RCC 7860 (cell line): ENCODE data around the gene MRAP.
"Not testable (repeated sequence)": the region's sequence is repeated elsewhere in the genome, so short reads cannot be mapped to it uniquely, and the experiment has no call there.

ENCODE experiments used
- DNase-seq: peaks from one replicate; pipeline ENCODE4 v3.0.0-alpha.2; 2015; ENCODE audit warnings: low spot score
- FAIRE-seq: peaks from 2 replicates; lab custom pipeline; 2012; peaks lifted over from hg19 to GRCh38; lab: Jason Lieb, UNC

The MRAP gene

DNA sequence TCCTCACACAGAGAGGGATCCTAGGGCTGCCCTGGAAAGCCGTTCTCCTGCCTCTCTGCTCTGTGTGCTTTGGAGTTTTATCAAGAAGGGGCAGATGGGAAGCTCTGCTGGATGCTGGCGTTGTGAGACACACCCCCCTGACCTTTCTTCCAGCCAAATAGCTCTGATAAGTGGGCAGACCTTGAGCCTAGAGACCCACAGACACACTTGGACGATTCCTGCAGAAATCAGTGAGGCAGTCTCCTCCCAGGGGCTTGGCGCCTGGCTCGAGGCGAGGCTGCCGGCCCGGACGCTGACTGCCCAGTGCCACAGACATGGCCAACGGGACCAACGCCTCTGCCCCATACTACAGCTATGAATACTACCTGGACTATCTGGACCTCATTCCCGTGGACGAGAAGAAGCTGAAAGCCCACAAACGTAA is at the start of gene MRAP:
TSS of gene MRAP (plus strand) at position 198 of the 424 bp plus-strand sequence. CDS start at position 315, 117 bp downstream.
- DNase-seq, result no peak
- FAIRE-seq, result no peak

DNA sequence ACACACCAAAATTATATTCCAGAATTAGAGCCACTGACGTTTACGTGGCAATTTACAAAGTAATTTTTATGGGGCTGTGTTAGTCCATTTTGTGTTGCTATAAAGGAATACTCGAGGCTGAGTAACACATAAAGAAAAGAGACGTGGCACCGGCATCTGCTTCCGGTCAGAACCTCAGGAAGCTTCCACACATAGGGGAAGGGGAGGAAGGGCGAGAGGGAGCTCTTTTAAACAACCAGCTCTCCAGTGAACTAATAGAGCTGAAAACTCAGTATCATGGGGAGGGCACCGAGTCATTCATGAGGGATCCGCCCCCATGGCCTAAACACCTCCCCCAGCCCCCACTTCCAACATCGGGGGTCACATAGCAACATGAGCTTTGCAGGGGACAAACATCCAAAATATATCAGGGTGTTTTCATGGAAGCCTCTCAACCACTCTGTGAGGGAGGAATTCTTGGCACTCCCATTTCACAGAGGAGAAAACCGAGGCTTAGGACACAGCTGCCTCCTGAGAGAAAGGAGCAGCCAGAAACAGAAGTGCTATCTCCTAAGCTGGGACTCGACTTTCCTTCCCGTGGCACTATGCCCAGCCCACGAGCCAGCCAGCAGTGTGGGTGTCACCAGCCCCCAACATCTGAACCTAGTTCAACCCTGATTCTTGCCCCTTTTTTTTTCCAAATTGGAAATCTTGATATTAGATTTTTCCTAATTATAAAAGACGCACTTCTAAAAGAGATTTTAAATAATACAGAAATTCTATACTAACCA is 49.0 kb upstream of the MRAP start:
- DNase-seq, result no peak
- no peak for FAIRE-seq

DNA sequence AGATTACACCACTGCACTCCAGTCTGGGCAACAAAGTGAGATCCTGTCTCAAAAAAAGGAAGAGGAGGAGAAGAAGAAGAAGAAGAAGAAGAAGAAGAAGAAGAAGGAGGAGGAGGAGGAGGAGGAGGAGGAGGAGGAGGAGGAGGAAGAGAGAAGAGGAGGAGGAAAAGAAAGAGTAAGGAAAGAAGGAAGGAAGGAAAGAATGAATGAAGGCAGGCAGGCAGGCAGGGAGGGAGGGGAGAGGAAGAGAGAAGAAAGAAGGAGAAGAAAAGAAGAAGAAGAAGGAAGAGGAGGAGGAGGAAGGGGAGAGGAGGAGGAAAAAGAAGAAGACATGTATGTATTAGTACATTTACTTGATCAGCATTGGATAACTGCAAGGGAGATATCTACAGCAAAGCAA is 46.5 kb upstream of the MRAP start:
- DNase-seq (no peak), FAIRE-seq (no peak)

DNA sequence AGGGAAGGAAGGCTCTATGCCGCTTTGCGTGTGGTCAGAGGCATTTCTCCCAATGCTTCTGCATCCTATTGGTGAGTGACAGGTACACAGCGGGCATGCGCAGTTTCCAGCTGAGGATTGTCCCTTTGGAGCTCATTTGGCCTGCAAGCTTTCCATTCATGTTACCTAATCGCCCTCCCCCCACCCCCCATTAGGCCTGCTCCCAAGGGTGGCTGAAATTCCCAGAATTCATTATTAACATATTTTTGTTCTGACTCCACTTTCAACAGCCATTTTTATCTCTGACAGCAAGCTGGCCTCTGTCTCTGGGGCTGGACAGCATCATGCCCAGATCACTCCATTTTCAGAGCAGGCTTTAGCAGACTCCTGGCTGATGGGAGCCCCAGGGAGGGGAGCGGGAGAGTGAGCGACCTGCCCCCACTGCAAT is 45.4 kb upstream of the MRAP start:
- DNase-seq (no peak), FAIRE-seq (no peak)

DNA sequence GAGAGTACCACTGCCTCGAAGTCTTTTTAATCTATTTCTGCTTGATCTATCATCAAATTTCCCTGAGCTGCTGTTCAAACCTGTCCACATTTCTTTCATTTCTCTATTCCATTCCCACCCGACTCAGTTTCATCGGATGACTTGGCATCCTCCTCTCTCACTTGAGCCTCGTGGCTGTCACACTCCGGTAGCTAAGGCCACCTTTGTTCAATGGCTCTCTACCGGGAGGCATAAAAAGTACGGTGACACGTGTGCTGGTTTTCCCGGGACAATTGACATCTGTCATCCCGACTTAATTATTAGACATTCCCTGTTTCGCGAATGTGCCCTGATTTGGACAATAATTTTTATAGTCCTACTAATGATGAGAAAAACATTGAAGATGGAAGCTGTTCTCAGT is 42.4 kb upstream of the MRAP start:
- FAIRE-seq, result no peak
- no peak for DNase-seq

DNA sequence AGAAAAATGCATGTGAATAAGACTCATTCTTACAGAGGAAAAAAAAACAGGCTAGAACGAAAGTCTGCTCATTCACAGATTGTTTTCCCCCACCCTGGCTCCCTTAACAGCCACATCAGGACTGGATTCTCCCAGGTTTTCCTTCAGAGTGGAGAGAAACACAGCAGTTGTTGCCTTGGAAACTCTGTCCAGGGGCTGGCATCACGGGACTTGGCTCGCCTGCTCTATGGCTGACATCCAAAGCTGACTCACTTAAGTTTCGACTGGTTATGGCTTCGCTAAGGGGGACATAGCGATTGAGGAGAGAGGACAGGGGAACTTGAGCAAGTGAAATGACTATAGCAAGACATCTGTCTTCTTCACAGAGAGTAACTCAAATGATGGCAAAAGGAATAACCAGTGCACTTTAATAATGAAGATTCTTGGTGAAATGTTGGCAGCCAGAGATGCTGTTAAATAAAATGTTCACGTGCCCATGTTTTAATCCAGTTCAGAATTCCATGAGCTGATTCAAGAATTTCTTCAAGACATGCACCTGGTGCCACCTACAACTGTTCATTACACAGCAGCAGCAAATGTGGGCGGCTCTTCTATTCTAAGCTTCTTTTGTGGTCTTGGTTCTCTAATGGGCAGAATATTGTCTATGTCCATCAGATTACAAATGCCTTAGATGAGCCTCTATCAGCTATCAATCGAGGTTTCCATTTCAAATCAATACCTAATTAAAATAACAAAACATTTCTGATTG is 41.6 kb upstream of the MRAP start:
- peak; percentile 54 for DNase-seq

DNA sequence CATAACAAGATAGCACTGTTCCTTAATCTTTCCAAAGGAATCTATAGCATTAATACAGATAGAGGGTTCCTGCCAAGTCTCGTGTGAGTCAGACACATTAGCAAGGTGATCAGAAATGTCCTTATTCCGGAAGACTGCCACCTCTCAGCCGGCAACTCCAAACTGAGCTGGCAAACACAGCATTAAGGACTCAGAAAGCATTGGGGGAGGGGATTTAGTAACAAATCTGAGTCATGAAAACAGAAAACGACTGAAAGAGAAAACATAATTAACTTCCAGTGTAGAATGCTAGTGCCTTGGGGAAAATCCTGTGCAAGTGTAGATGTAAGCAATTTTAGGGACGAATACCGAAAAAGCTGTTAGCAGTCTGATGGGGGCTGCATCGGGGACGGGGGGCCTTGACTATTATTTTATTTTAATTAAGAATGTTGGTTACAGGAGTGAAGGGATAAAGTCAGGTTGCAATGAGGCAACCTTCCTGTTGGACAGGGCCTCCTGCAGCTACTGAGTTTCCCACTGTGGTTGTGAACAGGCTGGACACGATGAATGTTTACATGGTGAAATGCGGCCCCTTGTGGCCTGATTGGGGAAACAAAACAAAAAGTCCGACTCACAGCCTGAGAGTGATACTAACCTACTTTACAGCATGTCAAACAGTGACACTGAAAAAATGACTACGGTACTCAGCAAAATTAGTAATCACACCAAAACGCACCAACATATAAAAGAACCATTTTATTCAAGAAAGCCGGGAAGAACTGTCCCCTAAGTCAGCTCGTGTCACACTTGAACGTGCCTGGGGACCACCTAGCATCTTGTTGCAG is 40.5 kb upstream of the MRAP start:
- FAIRE-seq, result peak; percentile 42
- peak; percentile 52 for DNase-seq

More for the DNA sequence above, 41.6 kb upstream of the MRAP start:
- FAIRE-seq, result no peak

DNA sequence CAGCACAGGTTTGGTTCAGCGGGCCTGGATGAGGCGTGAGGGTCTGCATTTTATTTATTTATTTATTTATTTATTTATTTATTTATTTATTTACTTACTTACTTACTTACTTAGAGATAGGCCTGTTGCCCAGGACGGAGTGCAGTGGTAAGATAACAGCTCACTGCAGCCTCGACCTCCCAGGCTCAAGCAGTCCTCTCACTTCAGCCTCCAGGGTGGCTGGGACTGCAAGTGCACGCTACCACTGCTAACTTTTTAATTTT is 39.9 kb upstream of the MRAP start:
- DNase-seq, FAIRE-seq: not testable (repeated sequence)

DNA sequence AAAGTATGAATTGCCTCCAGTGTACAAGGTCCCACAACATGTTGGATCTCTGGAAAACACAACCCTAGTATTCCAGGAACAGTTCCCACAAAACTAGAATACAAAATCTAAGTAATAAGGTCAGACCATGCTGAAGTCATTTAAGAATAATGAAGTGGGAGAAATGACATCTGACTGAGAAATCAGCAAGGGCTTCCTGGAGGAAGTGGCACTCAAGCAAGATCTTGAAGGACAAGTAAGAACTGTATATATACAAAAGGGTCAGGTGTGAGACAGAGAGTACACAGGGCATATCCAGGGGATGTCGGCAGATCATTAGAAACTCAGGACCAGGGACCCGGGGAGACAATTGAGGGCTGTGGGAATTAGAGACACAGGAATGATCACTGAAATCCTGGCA is 38.5 kb upstream of the MRAP start:
- no peak for DNase-seq
- FAIRE-seq, result no peak

DNA sequence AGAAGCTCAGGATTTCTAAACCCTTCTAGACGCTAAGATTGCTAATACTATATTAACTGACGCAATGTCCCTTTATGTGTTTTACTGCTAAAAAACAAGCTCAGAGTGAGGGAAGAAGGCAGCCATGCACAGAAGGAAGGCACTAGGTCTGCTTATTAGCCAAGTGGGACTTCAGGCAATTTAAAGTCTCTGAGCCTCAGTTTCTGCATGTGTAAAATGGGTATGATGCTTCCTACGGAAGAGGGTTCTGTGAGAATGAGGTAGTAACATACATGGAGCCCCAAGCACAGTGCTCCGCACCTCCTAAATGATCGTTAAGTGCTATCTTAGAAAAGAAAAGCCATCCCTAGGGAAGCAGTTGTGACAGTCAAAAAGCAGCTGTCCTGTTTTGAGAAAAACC is 36.7 kb upstream of the MRAP start:
- no peak for DNase-seq

DNA sequence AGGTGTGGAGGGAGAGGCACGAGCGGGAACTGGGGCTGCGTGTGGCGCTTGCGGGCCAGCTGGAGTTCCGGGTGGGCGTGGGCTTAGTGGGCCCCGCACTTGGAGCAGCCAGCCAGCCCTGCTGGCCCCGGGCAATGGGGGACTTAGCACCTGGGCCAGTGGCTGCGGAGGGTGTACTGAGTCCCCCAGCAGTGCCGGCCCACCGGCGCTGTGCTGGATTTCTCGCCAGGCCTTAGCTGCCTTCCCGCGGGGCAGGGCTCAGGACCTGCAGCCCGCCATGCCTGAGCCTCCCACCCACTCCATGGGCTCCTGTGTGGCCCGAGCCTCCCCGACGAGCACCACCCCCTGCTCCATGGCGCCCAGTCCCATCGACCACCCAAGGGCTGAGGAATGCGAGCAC is 33.3 kb upstream of the MRAP start:
- DNase-seq, FAIRE-seq: not testable (repeated sequence)

More for the DNA sequence above, 36.7 kb upstream of the MRAP start:
- no peak for FAIRE-seq

DNA sequence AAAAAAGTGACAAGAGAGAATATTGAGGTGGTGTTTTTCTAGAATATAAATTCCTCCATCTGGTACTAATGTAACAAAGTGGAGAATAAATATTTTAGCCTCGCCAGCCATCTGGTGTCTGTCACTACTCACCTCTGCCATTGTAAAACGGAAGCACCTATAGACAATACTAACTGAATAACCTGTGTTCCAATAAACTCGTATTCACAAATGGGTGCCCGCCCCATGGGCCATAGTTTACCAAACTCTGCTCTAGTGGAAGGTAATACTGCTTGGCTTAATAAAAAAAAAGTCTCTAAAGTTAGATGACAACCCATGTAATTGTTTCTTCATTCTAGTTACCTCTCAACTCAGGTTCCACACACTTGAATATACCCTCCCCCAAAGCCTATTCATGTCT is 27.9 kb upstream of the MRAP start:
- no peak for FAIRE-seq
- DNase-seq, result no peak

DNA sequence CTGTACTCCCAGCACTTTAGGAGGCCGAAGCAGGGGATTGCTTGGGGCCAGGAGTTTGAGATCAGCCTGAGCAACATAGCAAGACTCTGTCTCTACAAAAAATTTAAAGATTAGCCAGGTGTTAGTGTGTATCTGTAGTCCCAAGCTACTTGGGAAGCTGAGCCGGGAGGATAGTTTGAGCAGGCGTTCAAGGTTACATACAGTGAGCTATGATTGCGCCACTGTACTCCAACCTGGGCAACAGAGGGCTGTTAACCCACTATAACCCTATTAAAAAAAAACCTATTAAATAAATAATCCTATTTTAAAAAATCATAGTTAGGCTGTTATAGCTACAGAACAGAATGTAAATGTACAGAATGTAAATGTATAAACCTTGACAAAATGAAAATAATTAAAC is 22.0 kb upstream of the MRAP start:
- no peak for FAIRE-seq

DNA sequence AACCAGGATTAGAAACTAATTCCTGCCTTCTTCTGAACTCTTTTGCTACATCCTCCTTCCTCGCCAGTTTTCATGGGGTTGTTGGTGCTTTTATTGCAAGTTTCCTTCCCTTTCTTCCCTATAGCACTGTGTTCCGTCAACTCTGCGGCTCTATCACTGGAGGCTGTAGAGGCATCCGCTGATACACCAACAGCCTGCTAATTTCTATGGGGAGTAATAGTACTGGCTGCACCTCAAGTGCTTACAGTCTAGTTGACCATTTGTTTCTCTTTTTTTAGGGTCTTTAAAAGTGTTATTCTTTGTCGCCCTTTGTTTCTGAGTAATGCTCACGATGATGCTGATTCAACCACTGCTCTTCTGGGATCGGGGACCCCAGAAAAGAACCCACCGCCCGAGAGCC is 20.6 kb upstream of the MRAP start:
- FAIRE-seq, result no peak
- DNase-seq, result no peak

More for the DNA sequence above, 22.0 kb upstream of the MRAP start:
- no peak for DNase-seq

DNA sequence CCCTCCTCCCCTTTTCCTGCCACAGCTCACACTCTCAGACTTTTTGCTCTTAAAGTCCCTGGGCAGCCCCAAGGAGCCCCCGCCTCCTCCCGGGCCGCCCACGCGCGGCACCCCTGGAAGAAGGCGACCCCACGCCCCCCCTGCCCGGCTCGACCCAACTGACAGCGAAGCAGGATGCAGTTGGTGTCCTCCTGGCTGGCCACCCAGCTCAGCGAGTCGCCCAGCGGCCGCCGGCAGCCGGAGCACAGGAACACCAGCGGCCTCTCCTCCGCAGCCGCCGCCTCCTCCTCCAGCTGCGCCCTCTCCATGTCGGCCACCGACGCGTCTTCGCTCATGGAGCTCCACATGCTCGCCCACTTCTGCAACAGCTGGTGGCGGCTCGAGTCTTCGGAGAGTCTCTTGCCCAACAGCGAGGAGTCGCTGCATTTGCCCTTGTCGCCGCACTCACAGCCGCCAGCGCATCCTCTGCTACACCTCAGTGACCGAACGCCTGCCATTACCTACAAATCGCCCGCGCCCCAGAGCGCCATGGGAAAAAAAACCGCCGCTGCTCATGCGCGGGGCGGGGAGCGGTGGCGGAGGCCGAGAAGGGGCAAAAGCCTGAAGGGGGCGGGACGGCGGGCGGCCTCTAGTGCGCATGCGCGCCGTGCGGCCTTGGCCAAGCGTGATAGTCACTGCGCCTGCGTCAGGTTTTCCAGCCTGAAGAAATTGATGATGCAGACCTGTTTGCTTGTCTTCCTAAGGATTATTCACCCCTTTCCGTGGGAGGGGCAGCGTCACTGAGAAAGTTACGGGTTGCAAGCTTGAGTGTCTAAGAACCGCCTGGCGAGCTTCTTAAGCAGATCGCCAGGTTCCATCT is 19.9 kb upstream of the MRAP start, which contains the start of gene MIS18A:
TSS of gene MIS18A (minus strand) at position 532 of the 859 bp plus-strand sequence. CDS start at position 497, 35 bp downstream.
- FAIRE-seq, result peak; percentile 69

DNA sequence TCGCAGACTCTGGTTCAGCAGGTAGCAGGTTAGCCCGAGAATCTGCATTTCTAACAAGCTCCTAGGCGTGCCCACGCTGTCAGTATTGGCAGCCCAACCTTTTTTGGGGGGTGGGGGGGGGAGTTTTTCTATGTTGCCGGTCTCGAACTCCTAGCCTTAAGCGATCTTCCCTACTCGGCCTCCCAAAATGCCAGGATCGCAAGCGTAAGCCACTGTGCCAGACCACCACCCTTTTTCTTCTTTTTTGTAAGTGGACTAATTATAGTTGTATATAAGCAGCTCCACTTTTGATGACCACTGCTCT is 19.3 kb upstream of the MRAP start:
- no peak for FAIRE-seq

More for the DNA sequence above, 19.9 kb upstream of the MRAP start, which contains the start of gene MIS18A:
- peak; percentile 94 for DNase-seq

DNA sequence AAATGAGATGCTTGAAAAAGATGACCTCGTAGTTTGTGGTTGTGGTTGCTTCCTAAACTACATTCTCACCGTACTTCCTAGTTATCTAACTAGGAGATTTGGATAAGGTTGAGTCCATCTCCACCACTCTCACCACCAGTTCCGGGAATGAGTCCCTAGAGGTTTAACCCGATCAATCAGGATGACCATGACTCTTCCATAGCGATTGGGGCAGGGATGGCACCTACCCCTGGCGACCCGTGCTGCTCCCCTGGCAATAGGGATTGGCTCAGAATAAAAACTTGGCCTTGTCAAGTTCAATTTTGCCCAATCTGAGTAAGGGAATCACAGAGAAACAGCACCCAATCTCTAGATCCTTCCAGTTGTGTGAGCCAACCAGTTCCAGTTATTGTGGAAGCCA is 17.1 kb upstream of the MRAP start:
- FAIRE-seq, result no peak
- DNase-seq, result no peak

More for the DNA sequence above, 19.3 kb upstream of the MRAP start:
- DNase-seq, result no peak

DNA sequence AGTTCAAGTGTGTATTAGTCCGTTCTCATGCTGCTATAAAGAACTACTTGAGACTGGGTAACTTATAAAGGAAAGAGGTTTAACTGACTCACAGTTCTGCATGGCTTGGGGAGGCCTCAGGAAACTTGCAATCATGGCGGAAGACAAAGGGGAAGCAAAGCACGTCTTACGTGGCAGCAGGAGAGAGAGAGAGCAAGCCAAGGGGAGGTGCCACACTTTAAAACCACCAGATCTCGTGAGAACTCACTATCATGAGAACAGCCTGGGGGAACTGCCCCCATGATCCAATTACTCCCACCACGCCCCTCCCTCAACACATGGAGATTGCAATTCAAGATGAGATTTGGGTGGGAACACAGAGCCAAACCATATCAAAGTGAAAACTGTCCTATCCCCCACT is 15.7 kb upstream of the MRAP start:
- no peak for FAIRE-seq
- no peak for DNase-seq

DNA sequence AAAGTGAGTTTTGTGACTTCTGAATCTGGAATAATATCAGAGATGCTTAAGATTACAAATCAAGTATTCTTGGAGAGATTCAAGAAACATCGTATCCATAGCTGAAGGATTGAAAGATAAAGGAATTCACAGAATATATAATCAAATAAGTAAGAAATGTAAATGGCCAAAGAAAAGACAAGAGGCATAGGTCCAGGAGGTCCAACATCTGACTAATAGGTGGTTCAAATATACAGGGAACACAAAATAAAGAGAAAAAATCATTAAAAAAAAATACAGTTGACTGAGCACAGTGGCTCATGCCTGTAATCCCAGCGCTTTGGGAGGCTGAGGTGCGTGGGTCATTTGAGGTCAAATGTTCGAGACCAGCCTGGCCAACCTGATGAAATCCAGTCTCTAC is 13.2 kb upstream of the MRAP start:
- DNase-seq (no peak), FAIRE-seq (no peak)

DNA sequence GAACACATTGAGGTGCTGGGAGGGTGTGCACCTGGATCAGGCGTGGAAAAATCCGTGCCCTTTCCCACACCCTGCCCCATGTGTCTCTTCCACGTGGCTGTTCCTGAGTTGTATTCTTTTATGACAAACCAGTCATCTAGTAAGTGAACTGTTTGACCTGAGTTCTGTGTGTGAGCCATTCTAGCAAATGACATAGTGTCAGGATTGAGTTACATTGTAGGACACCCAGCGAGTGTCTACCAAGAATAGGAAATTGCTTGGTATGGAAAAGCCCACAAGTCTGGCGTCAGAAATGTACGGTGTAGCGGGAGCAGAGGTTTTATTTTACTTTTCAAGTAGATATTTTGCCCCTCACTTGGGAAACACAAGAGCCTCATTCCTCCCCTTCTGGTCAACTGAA is 1.2 kb upstream of the MRAP start:
- DNase-seq (no peak), FAIRE-seq (no peak)
